ENCODE measurements around the gene MIDN.

GRCh38 chr19:1258707-1259205 lies 10.4 kb downstream of the MIDN start:
- TF ChIP-seq POLR2AphosphoS5 (IDR thresholded peaks at IDR 0.05) (no peak), CTCF (IDR thresholded peaks at IDR 0.05) (peak in 1 of 3 experiments; percentile 6)
